Retinal pigment epithelial cell (primary cell): ENCODE results near the gene TDRD1.

ENCODE experiments used
- DNase-seq: peaks from one replicate; pipeline ENCODE4 v3.0.0-alpha.2; 2010; ENCODE audit warnings: low read depth
- H3K4me3 ChIP-seq: 2 replicates; pipeline ENCODE4 v1.5.1; 2011; ENCODE audit warnings: mild to moderate bottlenecking, low read length, control low read depth, moderate library complexity
- CTCF ChIP-seq: conservative IDR thresholded peaks from 2 replicates; pipeline ENCODE4 v1.5.1; 2011; ENCODE audit warnings: low read depth, low read length, control low read depth, inconsistent platforms

Gene TDRD1

GRCh38 chr10:114167985-114168384, 11.2 kb upstream of the TDRD1 start:
- no peak for DNase-seq

GRCh38 chr10:114168450-114169009, 10.6 kb upstream of the TDRD1 start:
- no peak overlapping the region for H3K4me3 ChIP-seq
- no peak for DNase-seq
- no peak for TF ChIP-seq CTCF

More at GRCh38 chr10:114167985-114168384, 11.2 kb upstream of the TDRD1 start:
- H3K4me3 ChIP-seq = no peak overlapping the region
- TF ChIP-seq CTCF = no peak

DNA sequence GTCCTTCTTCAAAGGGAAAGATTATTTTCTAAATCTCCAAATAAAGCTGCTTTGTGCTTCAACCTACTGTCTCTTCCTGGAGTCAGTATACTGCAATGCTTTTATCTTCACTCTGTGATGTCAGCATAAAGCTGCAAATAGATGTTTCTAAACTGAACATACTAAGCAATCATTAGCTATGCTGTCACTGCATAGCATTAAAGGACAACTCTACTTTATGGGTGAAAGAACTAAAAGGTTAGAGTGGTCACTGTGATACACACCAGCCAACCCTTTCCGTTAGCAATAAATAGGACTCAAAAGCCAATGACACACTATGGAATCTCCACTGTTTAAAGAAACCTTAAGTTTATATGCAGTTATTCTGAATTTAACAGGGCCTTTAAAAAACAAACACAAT, 6.9 kb upstream of the TDRD1 start:
- H3K4me3 ChIP-seq = no peak overlapping the region
- DNase-seq = no peak
- no peak for TF ChIP-seq CTCF

DNA sequence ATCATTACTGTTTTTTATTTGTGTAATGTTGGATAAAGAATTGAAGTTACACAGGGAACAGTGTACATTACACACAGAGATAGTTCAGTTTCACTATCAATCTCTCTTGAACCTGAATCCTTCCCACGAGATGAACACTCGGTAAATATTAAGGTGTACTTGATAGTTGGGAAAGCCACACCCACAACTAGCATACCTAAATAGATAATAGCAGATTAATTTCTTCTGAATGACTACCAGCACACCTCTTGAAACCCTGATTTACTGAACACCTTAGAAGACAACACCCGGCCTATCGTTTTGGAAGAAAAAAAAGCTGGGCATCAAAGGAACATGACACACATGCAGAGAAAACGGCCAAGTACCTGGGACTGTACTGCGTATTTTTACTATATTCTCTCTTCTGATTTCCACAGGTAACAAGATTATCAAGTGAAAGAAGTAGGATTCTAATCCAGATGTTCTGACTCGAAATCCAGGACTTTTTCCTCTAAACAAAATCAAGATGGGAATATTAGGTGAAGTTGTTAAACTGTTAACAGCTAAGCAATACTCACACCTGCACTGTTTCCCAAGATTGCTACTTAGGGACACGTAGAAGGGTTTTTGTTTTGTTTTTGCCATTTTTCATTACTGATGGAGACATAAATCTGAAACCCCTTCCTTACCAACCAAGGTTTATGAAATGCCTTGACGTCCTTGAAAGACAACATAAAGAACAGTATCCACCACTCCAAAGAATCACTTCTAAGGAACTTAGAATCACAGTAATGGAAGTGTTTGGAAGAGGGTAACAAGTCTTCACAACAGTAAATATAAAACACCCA, 6.2 kb upstream of the TDRD1 start:
- no peak for TF ChIP-seq CTCF
- DNase-seq = no peak
- H3K4me3 ChIP-seq = peak overlapping the region; percentile 96

GRCh38 chr10:114173603-114173920, 5.6 kb upstream of the TDRD1 start:
- peak overlapping the region; percentile 96 for H3K4me3 ChIP-seq
- TF ChIP-seq CTCF = no peak
- no peak for DNase-seq

DNA sequence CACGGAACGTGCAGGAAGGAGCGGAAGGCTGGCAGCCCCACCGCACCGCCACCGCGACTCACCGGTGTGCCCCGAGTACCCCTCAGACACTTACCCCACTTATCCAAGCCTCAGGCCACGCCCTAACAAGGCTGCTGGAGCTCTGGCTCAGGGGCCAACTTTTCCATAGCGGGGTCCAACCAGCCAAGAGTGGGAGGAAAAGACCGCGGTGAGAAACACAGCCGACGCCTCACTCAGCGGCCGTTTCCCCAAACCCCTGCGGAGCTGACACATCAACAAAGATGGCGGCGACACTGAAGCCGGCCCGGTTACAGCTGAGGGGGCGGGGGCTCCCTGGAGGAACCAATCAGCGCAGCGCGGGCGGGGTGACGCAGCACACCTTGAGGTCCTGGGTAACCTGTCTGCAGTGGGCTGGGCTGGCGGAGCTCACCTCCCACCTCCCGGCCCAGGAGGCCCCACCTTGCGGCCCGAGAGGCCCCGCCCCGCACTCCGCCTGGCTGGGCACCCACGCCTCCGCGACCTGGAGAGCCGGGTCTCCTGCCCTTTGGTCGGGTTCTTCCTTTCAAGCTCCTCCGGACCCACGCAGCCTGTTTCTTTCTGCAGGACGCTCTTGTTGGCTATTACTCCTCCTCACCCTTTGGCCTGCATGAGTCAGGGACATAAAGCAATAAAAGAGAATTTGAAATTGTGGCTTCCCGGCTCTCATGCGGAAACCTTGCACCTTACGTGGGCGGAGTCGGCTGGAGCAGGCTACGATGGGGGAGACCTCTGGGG, 5.0 kb upstream of the TDRD1 start, which contains the start of gene CCDC186:
CCDC186 (minus strand) TSS at position 283 of the 774 bp plus-strand sequence. CDS start 10,935 bp downstream, outside the sequence.
- peak; percentile 86 for DNase-seq
- H3K4me3 ChIP-seq = peak within 1 kb of the TSS; percentile 96
- no peak for TF ChIP-seq CTCF
